GM21723 (cell line): ENCODE results near the gene ABCG5.

Source experiments
- ATAC-seq: cut with Tn5 transposase; IDR thresholded peaks from one replicate; pipeline ENCODE4 v1.9.1; 2021; ENCODE audit warnings: mild to moderate bottlenecking, moderate library complexity; ENCODE audit not compliant: unreplicated experiment

Gene ABCG5

DNA sequence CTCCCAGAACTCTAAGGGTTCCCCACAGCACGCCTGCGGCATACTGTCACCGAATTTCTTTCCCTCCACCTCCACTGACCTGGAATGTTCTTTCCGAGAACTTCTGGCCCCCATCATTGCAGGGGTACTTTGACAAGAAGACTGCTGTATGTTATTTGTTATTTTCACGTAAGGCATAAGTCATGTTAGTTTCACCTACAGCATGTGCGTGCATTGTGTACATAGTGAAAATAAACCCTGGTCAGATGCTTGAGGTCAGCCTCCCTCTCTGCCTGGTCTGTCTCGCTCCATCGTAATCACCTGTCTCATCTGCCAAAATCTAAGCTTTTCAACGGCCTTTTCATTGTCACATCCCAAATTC, 4.2 kb upstream of the ABCG5 start:
- ATAC-seq: no peak

DNA sequence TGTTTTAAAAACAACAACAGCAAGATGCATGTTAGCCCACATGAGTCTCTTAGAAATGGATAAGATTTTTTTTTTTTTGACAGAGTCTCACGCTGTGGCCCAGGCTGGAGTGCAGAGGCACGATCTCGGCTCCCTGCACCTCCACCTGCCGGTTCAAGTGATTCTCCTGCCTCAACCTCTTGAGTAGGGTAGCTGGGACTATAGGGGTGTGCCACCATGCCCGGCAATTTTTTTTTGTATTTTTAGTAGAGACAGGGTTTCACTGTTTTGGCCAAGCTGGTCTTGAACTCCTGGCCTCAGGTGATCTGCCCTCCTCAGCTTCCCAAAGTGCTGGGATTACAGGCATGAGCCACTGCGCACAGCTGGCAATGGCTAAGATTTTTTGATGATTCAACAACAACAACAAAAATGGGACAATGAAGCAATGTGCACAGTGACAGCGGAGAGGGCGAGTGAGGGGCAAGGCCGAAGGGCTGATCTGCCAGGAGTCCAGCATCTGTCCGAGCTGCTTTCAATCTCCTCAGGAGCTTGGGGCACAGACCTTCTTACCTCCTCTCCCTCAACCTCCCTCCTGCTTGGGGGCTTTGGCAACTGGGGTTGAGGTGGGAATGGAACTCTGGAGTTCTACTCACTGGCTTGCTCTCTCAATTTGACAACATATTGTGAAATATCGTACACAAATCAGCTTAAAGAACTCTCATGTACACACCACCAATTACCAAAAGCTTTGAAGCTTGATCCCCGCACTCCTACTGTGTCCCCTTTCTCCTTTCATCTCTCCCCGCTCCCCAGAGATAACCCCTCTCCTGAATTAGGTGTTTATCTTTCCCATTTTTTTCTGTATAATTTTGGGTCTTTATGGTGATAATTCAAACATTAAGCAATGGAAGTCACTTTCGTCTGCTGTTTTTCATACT, 3.6 kb upstream of the ABCG5 start:
- ATAC-seq: no peak

GRCh38 chr2:43840965-43841364, 2.3 kb upstream of the ABCG5 start:
- no peak for ATAC-seq

- no peak for ATAC-seq
These were observed 1.3 kb upstream of the ABCG5 start for GRCh38 chr2:43839776-43840564.

DNA sequence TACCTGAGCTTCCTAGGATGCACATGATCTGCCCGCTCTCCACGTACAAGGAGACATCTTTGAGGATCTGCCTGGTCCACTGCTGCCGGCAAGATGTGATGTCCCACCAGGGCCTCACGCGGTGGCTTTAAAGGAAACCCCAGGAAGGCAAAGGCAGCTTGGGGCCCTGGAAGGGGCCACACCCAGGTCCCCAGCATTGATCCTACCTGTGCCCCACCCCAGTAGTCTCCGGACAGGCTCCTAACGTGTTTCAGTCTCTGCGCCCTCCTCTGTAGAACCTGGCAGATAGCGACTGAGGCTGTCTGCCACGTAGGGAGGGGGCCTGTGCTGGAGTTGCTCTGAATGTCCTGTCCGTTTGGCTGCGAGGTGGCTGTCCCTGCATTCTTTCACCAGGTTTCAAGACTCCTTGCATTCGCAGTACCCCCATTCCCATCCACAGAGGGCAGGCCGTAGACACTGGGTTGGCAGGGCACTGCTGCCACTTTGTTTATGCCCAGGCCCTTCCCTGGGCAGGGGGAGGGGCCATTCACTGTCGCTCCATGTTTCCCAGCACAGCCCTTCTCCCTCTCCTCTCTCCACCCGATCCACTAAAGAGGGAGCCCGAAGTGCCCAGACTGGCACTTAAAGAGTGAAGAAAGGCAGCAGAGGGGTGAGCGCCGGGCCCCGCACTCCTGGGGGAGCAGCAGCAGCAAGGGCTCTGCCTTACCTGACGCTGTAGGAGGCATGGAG, 644 bp downstream of the ABCG5 start:
- no peak for ATAC-seq

- ATAC-seq: no peak
These were observed 1.6 kb downstream of the ABCG5 start for GRCh38 chr2:43837033-43837432.

DNA sequence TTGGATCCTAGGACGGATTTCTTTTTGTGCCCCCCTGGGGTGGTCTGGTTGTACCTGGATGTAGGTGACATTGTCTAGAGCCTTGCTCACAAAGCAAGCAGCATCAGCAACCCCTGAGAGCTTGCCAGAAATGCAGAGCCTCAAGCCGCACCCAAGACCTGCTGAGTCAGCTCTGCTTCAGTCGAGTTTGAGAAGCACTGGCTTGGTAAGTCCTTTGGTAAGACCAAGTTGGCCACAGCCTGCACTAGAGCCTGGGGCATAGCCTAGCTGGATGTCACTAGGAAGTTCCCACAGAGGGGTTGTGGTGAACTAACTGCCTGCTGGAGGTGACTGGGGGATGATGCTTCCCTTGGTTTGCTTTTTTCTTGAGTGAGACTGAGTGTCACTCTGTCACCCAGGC, 6.2 kb downstream of the ABCG5 start:
- no peak for ATAC-seq

DNA sequence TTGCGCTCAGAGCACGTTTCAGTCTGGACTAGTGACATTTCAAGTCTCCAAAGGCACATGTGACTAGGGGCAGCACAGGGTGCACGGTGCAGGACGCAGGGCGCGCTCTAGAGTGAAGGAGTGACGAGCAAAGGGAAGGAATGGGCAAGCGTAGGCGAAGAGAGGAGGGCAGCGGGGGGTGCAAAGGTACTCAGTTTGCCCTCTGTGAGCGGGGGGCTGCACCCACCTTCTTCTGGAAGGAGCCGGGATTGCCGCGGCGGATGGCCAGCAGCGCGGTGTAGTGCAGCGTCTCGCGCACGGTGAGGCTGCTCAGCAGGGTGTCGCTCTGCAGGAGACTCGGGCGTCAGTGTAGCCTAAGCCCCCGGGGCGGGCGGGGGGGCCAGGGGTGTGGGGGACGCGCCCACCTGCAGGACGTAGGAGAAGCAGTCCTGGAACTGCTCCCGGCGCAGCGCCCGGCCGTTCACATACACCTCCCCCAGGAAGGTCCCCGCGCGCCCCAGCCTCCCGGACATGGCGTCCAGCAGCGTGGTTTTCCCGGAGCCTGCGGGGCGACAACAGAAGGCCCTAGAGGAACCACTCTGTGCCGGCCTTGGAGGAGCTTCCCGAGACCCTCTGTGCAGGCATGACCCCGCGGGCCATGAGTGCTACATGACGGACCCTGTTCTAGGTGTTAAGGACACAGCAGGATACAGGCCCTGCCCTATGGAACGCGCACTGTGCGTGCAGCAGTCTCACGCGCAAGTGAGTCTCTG, 6.9 kb downstream of the ABCG5 start:
- no peak for ATAC-seq

DNA sequence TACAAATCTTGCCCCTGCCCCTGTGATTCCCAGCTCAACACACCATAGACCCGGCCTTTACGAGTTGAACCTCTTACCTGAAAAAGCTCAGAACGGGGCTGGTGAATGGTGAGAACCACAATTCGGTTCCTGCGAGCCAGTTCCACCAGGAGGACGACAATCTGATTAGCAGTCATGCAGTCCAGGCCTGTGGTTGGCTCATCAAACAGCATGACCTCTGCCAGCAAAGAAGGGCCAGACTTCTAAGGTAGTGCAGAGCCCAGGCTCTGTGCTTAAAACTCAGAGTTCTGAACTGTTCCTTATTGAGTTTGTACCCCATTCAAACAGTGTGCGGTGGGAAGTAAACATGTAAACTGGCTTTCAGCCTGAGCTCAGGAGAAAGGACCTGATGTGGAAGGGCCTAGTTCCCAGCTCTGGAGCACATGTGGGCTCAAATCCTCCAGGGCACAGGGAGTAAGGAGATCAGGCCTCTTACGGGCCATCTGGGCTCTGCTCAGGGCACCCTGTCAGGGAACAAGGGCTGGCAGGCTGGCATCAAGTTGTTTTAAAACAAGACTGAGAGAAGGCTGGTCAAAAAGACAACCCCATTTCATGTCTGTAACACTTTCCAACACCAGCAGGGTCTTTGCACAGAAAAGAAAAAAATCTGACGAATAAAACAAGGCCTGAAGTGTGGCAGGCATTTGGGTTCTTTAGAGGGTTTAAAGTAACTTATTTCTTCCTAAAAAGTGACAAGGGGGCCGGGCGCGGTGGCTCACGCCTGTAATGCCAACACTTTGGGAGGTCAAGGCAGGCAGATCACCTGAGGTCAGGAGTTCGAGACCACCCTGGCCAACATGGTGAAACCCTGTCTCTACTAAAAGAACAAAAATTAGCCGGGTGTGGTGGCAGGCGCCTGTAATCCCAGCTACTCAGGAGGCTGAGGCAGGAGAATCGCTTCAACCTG, 12.1 kb downstream of the ABCG5 start:
- no peak for ATAC-seq

GRCh38 chr2:43825841-43826240, 12.8 kb downstream of the ABCG5 start:
- no peak for ATAC-seq

GRCh38 chr2:43824951-43825493, 13.6 kb downstream of the ABCG5 start:
- no peak for ATAC-seq

- no peak for ATAC-seq
These were observed 14.1 kb downstream of the ABCG5 start for GRCh38 chr2:43824512-43824911.

GRCh38 chr2:43823751-43824150, 14.9 kb downstream of the ABCG5 start:
- no peak for ATAC-seq

DNA sequence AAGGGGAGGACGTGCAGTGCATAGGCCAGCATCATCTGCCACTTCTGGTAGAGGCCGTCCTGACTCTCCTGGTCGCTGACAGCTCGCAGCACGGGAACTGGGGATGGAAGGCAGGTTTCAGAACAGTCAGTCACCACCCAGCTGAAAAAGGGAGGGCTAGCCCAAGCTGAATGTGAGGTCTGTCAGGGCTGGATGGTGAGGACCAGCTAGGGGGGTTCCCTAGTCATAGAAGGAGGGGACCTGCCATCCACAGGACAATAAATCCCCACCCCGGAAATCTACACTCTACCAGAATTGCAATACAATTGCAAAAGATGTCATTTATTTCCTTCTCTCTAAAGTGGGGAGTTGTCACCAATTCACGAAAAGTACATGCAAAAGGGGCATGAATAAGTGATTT, 15.8 kb downstream of the ABCG5 start:
- no peak for ATAC-seq

DNA sequence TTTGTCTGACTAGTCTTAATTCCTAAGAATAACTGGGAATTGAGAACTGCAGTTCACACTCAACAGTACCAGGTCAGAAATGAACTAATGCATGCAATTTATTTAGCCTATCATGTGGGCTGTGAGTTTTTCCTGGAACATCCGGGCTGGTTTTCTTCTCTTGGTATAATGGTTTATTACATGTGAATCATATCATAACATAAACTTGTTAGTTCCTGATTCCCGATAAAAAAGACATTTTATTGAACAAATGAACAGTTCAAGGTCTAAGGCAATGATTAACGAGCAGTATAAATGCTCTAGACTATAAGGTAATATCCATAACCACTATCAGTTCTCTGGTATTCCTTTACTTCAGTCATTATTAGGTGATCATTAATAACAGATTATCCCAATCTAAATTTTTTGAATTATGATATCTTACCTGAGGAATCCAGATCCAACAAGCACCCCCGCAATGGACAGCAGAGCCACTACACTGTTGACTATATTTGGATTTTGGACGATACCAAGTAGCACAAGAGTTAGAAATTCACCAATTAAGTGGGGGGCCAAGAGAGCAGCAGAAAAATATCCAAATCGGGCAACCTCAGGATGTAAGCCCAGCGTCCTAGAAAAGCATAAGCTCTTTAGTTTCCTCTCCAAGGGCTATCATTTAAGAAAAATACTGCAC, 19.0 kb downstream of the ABCG5 start:
- no peak for ATAC-seq

GRCh38 chr2:43818761-43819160, 19.9 kb downstream of the ABCG5 start:
- ATAC-seq: no peak

DNA sequence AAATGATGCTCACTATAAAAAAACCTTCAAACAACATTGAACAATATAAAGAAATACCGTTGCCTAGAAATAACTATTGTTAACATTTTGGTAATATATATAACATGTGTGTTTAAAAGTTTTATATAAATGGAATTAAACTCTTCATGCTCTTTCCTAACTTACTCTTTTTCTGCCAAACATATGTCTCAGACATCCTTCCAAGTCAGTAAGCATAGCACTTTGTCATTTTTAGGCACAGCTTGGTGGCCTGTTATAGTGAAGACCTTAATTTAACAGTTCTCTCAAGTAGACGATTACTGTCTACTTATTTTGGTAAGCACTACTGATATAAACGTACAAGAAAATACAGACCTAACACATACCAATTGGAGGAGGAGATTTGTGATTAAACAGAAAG, 23.9 kb downstream of the ABCG5 start:
- no peak for ATAC-seq

- no peak for ATAC-seq
These were observed 25.7 kb downstream of the ABCG5 start for GRCh38 chr2:43812947-43813346.

GRCh38 chr2:43812006-43812405, 26.6 kb downstream of the ABCG5 start:
- ATAC-seq: no peak
